Measurements from ENCODE around the gene RNF43.

DNA sequence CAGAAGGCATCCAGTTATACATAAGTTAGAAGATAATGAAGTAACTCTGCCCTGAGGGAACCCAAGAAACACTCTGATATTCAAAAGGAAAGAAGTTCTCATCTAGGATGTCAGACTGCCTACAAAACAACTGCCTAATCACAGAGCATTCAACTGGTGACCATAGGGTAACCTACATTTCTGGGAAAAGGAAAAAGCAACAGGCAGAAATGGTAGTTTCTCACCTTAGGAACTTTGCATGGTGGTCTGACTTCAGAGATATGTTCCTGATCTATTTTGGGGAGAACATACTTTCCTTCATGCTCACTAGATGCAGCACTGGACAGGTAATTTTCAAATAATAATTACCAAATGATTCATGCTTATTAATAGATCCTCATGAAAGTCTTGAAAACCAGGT lies 16.5 kb downstream of the RNF43 start:
- TF ChIP-seq POLR2A (IDR thresholded peaks at IDR 0.05): no peak
- TF ChIP-seq, protein P1, sequence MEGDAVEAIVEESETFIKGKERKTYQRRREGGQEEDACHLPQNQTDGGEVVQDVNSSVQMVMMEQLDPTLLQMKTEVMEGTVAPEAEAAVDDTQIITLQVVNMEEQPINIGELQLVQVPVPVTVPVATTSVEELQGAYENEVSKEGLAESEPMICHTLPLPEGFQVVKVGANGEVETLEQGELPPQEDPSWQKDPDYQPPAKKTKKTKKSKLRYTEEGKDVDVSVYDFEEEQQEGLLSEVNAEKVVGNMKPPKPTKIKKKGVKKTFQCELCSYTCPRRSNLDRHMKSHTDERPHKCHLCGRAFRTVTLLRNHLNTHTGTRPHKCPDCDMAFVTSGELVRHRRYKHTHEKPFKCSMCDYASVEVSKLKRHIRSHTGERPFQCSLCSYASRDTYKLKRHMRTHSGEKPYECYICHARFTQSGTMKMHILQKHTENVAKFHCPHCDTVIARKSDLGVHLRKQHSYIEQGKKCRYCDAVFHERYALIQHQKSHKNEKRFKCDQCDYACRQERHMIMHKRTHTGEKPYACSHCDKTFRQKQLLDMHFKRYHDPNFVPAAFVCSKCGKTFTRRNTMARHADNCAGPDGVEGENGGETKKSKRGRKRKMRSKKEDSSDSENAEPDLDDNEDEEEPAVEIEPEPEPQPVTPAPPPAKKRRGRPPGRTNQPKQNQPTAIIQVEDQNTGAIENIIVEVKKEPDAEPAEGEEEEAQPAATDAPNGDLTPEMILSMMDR (IDR thresholded peaks at IDR 0.05): no peak

Measured in right lobe of liver (tissue), 4 donors.